Loucy (cell line): ENCODE measurements around the gene TMEM135.

ENCODE experiments used
- H2AFZ ChIP-seq: fragments of 200-600 bp; sonication (generic); 2 replicates; pipeline ENCODE4 v1.6.0; 2016; ENCODE audit warnings: antibody characterized with exemption, mild to moderate bottlenecking, low read length, moderate library complexity
- H3F3A ChIP-seq: fragments of 200-600 bp; 2 replicates; pipeline ENCODE4 v1.6.0; 2016; ENCODE audit warnings: antibody characterized with exemption, low read depth, mild to moderate bottlenecking
- H3K27me3 ChIP-seq: fragments of 200-600 bp; sonication (generic); 2 replicates; pipeline ENCODE4 v1.6.1; 2014; ENCODE audit warnings: low read length, mild to moderate bottlenecking; ENCODE audit not compliant: insufficient read depth, poor library complexity, severe bottlenecking
- H3K36me3 ChIP-seq: fragments of 200-600 bp; sonication (generic); 2 replicates; pipeline ENCODE4 v1.6.1; 2016; ENCODE audit warnings: low read length; ENCODE audit not compliant: insufficient read depth
- H3K4me1 ChIP-seq: fragments of 200-600 bp; sonication (generic); 2 replicates; pipeline ENCODE4 v1.5.1; 2014; ENCODE audit warnings: low read length, mild to moderate bottlenecking; ENCODE audit not compliant: insufficient read depth, poor library complexity, severe bottlenecking
- H3K4me2 ChIP-seq: fragments of 200-600 bp; sonication (generic); 2 replicates; pipeline ENCODE4 v1.6.0; 2014; ENCODE audit warnings: antibody characterized with exemption, low read length, low read depth, mild to moderate bottlenecking; ENCODE audit not compliant: poor library complexity, severe bottlenecking
- H3K4me3 ChIP-seq: fragments of 200-600 bp; sonication (generic); 2 replicates; pipeline ENCODE4 v1.5.1; 2014; ENCODE audit warnings: low read length, mild to moderate bottlenecking, mixed read lengths; ENCODE audit not compliant: poor library complexity, severe bottlenecking
- H3K79me2 ChIP-seq: fragments of 200-600 bp; sonication (generic); 2 replicates; pipeline ENCODE4 v1.6.1; 2014; ENCODE audit warnings: low read length; ENCODE audit not compliant: insufficient read depth
- H3K9ac ChIP-seq: fragments of 200-600 bp; sonication (generic); 2 replicates; pipeline ENCODE4 v1.6.0; 2014; ENCODE audit warnings: mild to moderate bottlenecking, low read depth, low read length, moderate library complexity; ENCODE audit not compliant: poor library complexity, severe bottlenecking
- H3K9me2 ChIP-seq: fragments of 200-600 bp; sonication (generic); replicated peaks from 2 replicates; pipeline ENCODE4 v1.6.1; 2016; ENCODE audit warnings: low read depth, low read length, mixed read lengths
- H3K9me3 ChIP-seq: fragments of 200-600 bp; sonication (generic); 2 replicates; pipeline ENCODE4 v1.6.1; 2014; ENCODE audit warnings: mild to moderate bottlenecking, antibody characterized with exemption, low read length, low read depth; ENCODE audit not compliant: insufficient read depth
- H4K20me1 ChIP-seq: fragments of 200-600 bp; sonication (generic); 2 replicates; pipeline ENCODE4 v1.6.0; 2014; ENCODE audit warnings: antibody characterized with exemption, low read length, mild to moderate bottlenecking; ENCODE audit not compliant: insufficient read depth, poor library complexity, severe bottlenecking
- EZH2phosphoT487 ChIP-seq: fragments of 200-600 bp; IDR thresholded peaks from 2 replicates; pipeline ENCODE4 v1.6.1; 2018; ENCODE audit warnings: antibody characterized with exemption, mild to moderate bottlenecking, moderate library complexity, borderline replicate concordance
- TF ChIP-seq, protein P1 (sequence below): fragments of 200-600 bp; sonication (generic); conservative IDR thresholded peaks from 2 replicates; pipeline ENCODE4 v1.5.1; 2014; ENCODE audit warnings: mild to moderate bottlenecking, antibody characterized with exemption, low read length

Gene TMEM135

GRCh38 chr11:87353771-87354345, 316.1 kb downstream of the TMEM135 start:
- Histone ChIP-seq H3K9ac (no peak overlapping the region), H3K36me3 (no peaks in the 10 kb centered on the region), H3K4me1 (peaks cover 16% of the 10 kb centered on the region), H2AFZ (no peak overlapping the region), H3K4me2 (peak overlapping the region; percentile 40), H3K9me2 (no peaks in the 10 kb centered on the region), H3K4me3 (no peak overlapping the region), H3K79me2 (no peaks in the 10 kb centered on the region), H4K20me1 (no peaks in the 10 kb centered on the region), H3K27me3 (no peaks in the 10 kb centered on the region), H3F3A (no peaks in the 10 kb centered on the region), H3K9me3 (no peaks in the 10 kb centered on the region)
- TF ChIP-seq, protein P1, sequence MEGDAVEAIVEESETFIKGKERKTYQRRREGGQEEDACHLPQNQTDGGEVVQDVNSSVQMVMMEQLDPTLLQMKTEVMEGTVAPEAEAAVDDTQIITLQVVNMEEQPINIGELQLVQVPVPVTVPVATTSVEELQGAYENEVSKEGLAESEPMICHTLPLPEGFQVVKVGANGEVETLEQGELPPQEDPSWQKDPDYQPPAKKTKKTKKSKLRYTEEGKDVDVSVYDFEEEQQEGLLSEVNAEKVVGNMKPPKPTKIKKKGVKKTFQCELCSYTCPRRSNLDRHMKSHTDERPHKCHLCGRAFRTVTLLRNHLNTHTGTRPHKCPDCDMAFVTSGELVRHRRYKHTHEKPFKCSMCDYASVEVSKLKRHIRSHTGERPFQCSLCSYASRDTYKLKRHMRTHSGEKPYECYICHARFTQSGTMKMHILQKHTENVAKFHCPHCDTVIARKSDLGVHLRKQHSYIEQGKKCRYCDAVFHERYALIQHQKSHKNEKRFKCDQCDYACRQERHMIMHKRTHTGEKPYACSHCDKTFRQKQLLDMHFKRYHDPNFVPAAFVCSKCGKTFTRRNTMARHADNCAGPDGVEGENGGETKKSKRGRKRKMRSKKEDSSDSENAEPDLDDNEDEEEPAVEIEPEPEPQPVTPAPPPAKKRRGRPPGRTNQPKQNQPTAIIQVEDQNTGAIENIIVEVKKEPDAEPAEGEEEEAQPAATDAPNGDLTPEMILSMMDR = no peak
- no peak for TF ChIP-seq EZH2phosphoT487

- no peaks in the 10 kb centered on the region for H3K36me3 ChIP-seq
- no peaks in the 10 kb centered on the region for H4K20me1 ChIP-seq
- no peak for TF ChIP-seq EZH2phosphoT487
- TF ChIP-seq, protein P1 = no peak
- no peak overlapping the region for H3K4me2 ChIP-seq
- H3K4me3 ChIP-seq = no peak overlapping the region
- no peaks in the 10 kb centered on the region for H3K27me3 ChIP-seq
- H3K9me2 ChIP-seq = no peaks in the 10 kb centered on the region
- H3K9ac ChIP-seq = no peak overlapping the region
- no peaks in the 10 kb centered on the region for H3K79me2 ChIP-seq
- H2AFZ ChIP-seq = no peak overlapping the region
- H3F3A ChIP-seq = no peaks in the 10 kb centered on the region
- no peaks in the 10 kb centered on the region for H3K9me3 ChIP-seq
- H3K4me1 ChIP-seq = peaks cover 16% of the 10 kb centered on the region
Observed at GRCh38 chr11:87355596-87355995, 317.9 kb downstream of the TMEM135 start.

- Histone ChIP-seq H3K9me3 (no peaks in the 10 kb centered on the region), H3K9ac (no peak overlapping the region), H3F3A (no peaks in the 10 kb centered on the region), H3K9me2 (no peaks in the 10 kb centered on the region), H3K4me2 (no peak overlapping the region), H2AFZ (no peak overlapping the region), H3K27me3 (no peaks in the 10 kb centered on the region), H4K20me1 (no peaks in the 10 kb centered on the region), H3K4me3 (no peak overlapping the region), H3K36me3 (no peaks in the 10 kb centered on the region), H3K79me2 (no peaks in the 10 kb centered on the region), H3K4me1 (peaks cover 16% of the 10 kb centered on the region)
- no peak for TF ChIP-seq EZH2phosphoT487
- TF ChIP-seq, protein P1 = no peak
Observed at GRCh38 chr11:87356428-87356827, 318.7 kb downstream of the TMEM135 start.
